HG02973 (cell line): Measurements from ENCODE around the gene OSBPL5.

ENCODE experiments used
- ATAC-seq: cut with Tn5 transposase; IDR thresholded peaks from one replicate; pipeline ENCODE4 v1.9.1; 2021; ENCODE audit warnings: moderate library complexity; ENCODE audit not compliant: unreplicated experiment

Gene OSBPL5

GRCh38 chr11:3164552-3165151, 458 bp downstream of the OSBPL5 start:
- no peak for ATAC-seq

- no peak for ATAC-seq
Measured at GRCh38 chr11:3164138-3164551, 965 bp downstream of the OSBPL5 start.

GRCh38 chr11:3163241-3163981, 1.7 kb downstream of the OSBPL5 start:
- ATAC-seq = no peak

GRCh38 chr11:3162410-3163240, 2.5 kb downstream of the OSBPL5 start:
- ATAC-seq = no peak

GRCh38 chr11:3161720-3162409, 3.2 kb downstream of the OSBPL5 start:
- no peak for ATAC-seq

GRCh38 chr11:3161309-3161708, 3.8 kb downstream of the OSBPL5 start:
- ATAC-seq = no peak

- ATAC-seq = no peak
Measured at GRCh38 chr11:3160252-3161031, 4.7 kb downstream of the OSBPL5 start.

- no peak for ATAC-seq
Measured at GRCh38 chr11:3159296-3160190, 5.6 kb downstream of the OSBPL5 start.

- no peak for ATAC-seq
Measured at GRCh38 chr11:3158821-3159220, 6.3 kb downstream of the OSBPL5 start.

- no peak for ATAC-seq
Measured at GRCh38 chr11:3158131-3158591, 6.9 kb downstream of the OSBPL5 start.

- no peak for ATAC-seq
Measured at GRCh38 chr11:3157381-3158130, 7.6 kb downstream of the OSBPL5 start.

GRCh38 chr11:3156661-3157311, 8.3 kb downstream of the OSBPL5 start:
- ATAC-seq = no peak

- ATAC-seq = no peak
Measured at GRCh38 chr11:3156282-3156660, 8.8 kb downstream of the OSBPL5 start.

GRCh38 chr11:3155691-3156258, 9.3 kb downstream of the OSBPL5 start:
- ATAC-seq = no peak

GRCh38 chr11:3155216-3155615, 9.9 kb downstream of the OSBPL5 start:
- ATAC-seq = no peak

- ATAC-seq = no peak
Measured at GRCh38 chr11:3154001-3154599, 11.0 kb downstream of the OSBPL5 start.

GRCh38 chr11:3153291-3153861, 11.7 kb downstream of the OSBPL5 start:
- no peak for ATAC-seq
